Stimulated activated CD4-positive, alpha-beta T cell treated with anti-CD3 and anti-CD28 coated beads, Interleukin-2, amount 100 ng/mL, for 4 hours (primary cell): ENCODE measurements around the gene EP300.

Experiments
- DNase-seq: peaks from one replicate; pipeline ENCODE4 v3.0.0-alpha.2; 2020; ENCODE audit warnings: low read depth

The EP300 gene

DNA sequence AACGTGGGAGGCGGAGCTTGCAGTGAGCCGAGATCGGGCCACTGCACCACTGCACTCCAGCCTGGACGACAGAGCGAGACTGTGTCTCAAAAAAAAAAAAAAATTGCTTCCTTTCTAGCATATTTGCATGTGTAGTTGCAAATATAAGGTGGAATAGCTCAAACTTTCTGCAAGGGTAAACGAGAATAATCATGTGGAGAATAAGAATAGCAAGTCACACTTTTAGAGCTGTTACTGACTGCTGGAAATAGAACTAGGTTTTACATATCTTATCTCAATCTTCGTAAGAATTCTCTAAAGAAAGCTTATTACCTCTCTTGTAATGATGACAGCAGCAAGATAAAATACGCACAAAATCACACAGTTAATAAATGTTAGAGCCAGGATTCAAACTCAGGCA, 114.3 kb downstream of the EP300 start:
- DNase-seq = no peak

GRCh38 chr22:41215409-41215808, 123.0 kb downstream of the EP300 start:
- DNase-seq = no peak

DNA sequence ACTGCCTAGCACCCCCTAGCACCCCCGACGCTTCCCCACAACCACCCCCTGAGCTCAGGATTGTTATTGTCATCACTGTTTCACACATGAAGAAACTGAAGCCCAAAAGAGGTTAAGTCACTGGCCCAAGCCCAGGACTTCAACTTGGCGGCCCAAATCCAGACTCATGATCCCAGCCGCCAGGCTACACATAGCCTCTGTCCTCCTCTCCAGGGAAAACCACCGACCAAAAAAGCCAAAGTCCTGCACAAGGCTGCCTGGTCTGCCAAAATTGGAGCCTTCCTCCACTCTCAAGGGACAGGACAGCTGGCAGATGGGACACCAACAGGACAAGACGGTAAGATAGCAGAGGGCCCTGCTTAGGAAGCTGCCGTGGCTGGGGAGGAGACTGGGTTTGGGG, 123.5 kb downstream of the EP300 start:
- no peak for DNase-seq

DNA sequence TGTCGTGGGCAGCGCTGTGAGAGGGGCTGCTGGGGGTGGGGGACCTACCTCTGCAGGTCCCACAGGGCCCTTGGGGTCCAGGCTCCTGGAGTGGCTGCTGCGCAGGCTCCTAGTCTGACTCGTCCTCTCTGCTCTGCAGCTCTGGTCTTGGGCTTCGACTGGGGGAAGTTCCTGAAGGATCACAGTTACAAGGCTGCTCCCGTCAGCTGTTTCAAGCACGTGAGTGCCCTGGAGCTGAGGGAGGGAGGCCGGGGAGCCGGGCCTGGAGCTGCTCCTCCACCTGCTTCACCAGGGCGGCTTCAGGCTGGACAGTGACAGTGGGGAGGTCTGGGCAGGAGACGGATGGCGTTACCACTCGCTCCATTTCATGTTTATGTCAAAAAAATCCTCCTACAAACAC, 124.6 kb downstream of the EP300 start:
- no peak for DNase-seq

DNA sequence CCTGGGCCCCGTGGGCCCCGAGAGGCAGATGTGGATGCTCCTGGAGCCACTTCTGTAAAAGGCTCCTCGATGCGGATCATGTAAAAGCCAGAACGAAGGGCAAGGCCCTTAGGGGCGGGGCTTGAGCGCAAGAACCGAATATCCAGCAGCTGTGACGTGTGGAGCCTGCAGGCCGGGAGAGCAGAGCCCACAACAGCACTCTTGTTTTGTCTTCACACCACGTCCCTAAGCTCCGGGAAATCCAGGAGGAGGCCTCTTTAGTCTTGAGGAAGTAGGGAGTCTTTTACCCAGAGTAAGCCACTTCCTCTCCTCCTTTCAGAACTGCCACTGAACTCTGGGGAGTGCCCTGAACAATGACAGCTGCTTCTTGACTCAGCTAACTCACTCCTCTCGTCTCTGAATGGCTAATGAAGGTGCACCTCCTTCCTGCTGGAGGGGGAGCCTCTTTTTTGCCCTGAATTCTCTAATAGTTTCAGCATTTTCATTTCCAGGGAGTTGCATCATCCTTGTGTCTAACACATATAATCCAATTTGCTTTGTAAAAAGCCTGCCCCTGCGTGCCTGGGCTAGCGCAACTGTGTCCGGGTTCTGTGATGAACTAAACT, 125.3 kb downstream of the EP300 start:
- DNase-seq = peak; percentile 4

- DNase-seq = no peak
Measured at GRCh38 chr22:41222846-41223507, 130.6 kb downstream of the EP300 start.

DNA sequence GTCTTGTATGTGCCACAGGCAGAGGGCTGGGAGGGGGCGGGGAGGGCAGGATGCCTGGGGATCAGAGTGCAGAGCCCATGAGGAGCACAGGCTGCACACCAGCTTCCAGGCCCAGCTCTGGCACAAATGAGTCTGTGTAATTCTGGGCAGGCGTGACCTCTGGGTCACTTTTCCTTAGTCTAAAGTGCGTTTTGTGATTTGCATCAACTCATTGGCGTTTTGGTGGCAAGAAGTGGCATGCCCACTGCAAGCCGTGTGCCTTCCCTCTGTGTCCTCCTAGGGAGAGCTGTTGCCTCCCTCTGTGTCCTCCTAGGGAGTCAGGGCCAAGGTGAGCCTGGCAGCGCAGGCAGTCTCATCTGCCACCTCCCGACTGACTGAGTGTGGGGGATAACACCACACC, 131.1 kb downstream of the EP300 start:
- no peak for DNase-seq

DNA sequence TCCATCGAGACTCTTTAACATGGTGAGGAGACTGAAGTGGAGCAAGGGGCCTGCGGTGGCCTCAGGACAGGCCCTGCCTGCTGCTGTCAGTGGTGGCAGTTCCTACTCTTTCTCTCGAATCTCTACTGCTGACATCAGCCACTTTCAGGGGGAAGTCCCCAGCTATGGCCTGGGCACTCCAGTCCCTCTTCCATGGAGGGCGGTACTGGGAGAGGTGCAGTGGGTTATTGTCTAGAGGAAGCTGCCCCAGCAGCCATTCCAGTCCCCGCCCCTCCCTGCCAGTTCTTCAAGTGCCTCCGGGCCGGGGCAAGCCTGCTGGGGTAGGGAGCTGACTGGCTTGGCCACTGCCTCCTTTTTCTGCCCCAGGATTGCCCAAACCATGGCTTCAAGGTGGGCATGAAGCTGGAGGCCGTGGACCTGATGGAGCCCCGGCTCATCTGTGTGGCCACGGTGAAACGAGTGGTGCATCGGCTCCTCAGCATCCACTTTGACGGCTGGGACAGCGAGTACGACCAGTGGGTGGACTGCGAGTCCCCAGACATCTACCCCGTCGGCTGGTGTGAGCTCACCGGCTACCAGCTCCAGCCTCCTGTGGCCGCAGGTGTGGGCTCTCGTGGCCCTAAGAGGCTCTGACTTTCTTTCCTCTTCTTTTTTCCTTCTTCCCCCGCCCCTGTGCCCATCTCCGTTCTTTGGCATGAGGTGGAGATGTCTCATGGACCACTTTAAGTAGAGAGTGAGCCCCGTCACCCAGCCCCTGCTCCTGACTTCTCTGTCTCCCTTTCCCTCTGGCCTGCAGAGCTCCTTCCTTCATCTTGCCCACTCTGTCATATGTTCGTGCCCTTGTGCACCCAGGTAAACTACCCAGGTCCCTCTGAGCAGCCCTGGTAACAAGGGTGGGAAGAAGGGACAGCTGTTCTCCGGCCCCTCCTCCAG, 134.6 kb downstream of the EP300 start:
- DNase-seq = no peak

DNA sequence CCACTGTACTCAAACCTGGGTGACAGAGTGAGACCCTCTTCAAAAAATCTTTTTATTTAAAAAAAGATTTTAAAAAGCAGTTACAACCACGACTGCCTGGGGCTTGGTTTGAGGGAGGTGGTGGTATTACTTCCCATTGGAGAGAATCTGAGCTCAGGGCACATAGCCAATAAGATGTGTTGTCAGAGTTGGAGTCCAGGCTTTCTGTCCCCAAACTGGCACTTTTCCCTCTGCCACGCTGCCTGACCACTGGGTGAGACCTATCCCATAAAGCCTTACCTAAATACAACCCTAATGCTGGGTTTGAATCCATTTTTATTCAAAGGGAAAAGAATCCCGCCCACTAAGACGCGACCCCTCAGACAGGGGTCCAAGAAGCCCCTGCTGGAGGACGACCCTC, 136.8 kb downstream of the EP300 start:
- DNase-seq = no peak
